GM21526 (cell line): Measurements from ENCODE around the gene PBX3.

Experiments used
- ATAC-seq: cut with Tn5 transposase; IDR thresholded peaks from one replicate; pipeline ENCODE4 v1.9.1; 2021; ENCODE audit warnings: moderate library complexity; ENCODE audit not compliant: unreplicated experiment, low FRiP score

The PBX3 gene

GRCh38 chr9:125747053-125747764, at the start of gene PBX3:
Gene PBX3, plus strand, starts transcription at chr9:125747373.
- ATAC-seq = peak; percentile 13

GRCh38 chr9:125699870-125700269, 47.3 kb upstream of the PBX3 start:
- no peak for ATAC-seq

- peak; percentile 66 for ATAC-seq
These were observed 46.4 kb upstream of the PBX3 start for GRCh38 chr9:125700791-125701190.

- ATAC-seq = no peak
These were observed 45.8 kb upstream of the PBX3 start for GRCh38 chr9:125701351-125701750.

GRCh38 chr9:125703662-125704061, 43.5 kb upstream of the PBX3 start:
- ATAC-seq = no peak

- no peak for ATAC-seq
These were observed 41.3 kb upstream of the PBX3 start for GRCh38 chr9:125705893-125706292.

GRCh38 chr9:125706651-125707471, 40.3 kb upstream of the PBX3 start, which contains the start of gene MAPKAP1:
Gene MAPKAP1, minus strand, starts transcription at chr9:125707208. Its CDS starts 34,634 bp downstream, at chr9:125672574.
- ATAC-seq = peak; percentile 85

- ATAC-seq = no peak
These were observed 39.7 kb upstream of the PBX3 start for GRCh38 chr9:125707472-125707804.

GRCh38 chr9:125726456-125727132, 20.6 kb upstream of the PBX3 start:
- no peak for ATAC-seq

- no peak for ATAC-seq
These were observed 17.0 kb upstream of the PBX3 start for GRCh38 chr9:125730168-125730567.

GRCh38 chr9:125732562-125732961, 14.6 kb upstream of the PBX3 start:
- ATAC-seq = no peak

GRCh38 chr9:125739436-125739835, 7.7 kb upstream of the PBX3 start:
- no peak for ATAC-seq

GRCh38 chr9:125742657-125743056, 4.5 kb upstream of the PBX3 start:
- no peak for ATAC-seq

GRCh38 chr9:125743682-125744428, 3.3 kb upstream of the PBX3 start:
- no peak for ATAC-seq

- ATAC-seq = no peak
These were observed 2.6 kb upstream of the PBX3 start for GRCh38 chr9:125744616-125745015.

GRCh38 chr9:125745018-125745417, 2.2 kb upstream of the PBX3 start:
- no peak for ATAC-seq

GRCh38 chr9:125745682-125746016, 1.5 kb upstream of the PBX3 start:
- ATAC-seq = no peak

GRCh38 chr9:125746017-125746773, 978 bp upstream of the PBX3 start:
- ATAC-seq = peak; percentile 60

GRCh38 chr9:125746774-125747052, 460 bp upstream of the PBX3 start:
- ATAC-seq = no peak

- no peak for ATAC-seq
These were observed 732 bp downstream of the PBX3 start for GRCh38 chr9:125747765-125748445.
